T follicular helper cell (primary cell): ENCODE data around the gene RPEL1.
"Not testable (repeated sequence)": the region's sequence is repeated elsewhere in the genome, so short reads cannot be mapped to it uniquely, and the experiment has no call there.

Experiments
- DNase-seq: peaks from one replicate; pipeline ENCODE4 v3.0.0-alpha.2; 2020; ENCODE audit warnings: low read depth

RPEL1 gene

DNA sequence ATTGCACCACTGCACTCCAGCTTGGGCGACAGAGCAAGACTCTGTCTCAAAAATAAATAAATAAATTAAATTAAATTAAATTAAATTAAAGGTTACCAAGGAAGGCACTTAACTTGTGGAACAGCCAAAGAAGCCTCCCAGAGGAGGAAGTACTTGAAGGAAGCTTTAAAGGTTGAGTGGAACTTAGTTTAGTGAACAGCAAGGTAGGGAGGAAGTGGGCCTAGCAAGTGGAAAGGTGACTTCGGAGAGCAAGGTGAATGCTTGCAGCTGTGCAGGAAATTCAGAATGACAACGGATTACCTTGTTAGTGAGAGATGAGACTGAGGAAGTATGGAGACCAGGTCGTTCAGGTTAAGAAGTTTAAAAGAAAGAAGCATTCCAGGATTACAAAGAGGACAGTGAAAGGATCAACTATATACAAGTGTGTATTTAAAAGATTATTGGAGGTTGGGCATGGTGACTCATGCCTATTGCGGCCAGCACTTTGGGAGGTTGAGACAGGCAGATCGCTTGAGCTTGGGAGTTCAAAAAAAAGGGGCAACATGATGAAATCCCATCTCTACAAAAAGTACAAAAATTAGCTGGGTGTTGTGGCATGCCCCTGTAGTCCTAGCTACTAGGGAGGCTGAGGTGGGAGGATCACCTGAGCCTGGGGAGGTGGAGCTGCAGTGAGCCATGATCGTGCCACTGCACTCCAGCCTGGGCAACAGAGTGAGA is 12.8 kb upstream of the RPEL1 start:
- no peak for DNase-seq

DNA sequence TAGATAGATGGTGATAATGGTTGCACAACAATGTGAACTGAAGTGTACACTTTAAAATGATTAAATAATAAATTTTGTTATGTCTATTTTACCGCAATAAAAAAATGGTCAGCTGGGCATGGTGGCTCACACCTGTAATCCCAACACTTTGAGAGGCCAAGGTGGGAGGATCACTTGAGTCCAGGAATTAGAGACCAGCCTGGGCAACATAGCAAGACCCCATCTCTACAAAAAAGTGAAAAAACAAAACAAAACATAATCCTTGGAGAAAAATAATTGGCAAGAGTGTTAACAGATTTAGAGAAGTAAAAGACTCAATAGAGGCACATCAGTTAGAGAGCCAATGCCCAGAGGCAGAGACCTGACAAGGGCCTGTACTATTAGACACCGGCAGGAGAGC is 9.9 kb upstream of the RPEL1 start:
- no peak for DNase-seq

GRCh38 chr10:103238506-103239252 is 7.0 kb upstream of the RPEL1 start:
- DNase-seq = no peak

DNA sequence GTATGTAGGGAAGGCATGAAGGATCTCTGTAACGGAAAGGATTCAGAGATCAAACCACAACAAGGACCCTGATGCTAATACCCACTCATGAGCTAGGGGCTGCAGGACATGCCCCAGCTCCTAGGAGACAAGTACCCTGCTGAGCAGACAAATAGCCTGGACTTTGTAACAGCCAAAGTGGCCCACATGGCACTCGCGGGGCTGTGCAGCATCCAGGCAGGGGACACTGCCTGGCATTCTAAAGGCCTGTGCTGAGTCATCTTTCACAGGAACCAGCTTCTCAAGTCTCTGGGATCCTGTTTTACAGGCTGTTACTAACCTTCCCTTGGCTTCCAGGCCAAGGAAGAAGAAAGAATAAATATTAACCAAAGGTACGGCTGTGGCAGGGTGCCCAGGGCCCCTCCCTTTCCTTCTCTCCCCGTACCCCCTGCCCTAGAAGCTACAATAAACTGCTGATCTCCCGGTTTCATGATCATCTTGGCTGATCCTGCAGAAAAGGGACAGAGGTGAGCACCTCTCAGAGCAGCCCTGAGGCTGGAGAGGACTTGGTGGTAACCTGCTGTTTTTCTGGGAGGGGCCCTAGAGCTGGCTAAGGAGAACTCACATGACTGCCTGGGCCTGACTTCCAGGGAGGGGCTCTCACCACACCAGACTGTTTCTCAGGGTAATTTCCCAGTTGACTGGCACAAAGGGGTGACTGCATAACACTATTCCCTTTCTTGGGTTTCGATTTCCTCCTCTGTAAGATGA is 4.2 kb upstream of the RPEL1 start:
- DNase-seq = no peak

DNA sequence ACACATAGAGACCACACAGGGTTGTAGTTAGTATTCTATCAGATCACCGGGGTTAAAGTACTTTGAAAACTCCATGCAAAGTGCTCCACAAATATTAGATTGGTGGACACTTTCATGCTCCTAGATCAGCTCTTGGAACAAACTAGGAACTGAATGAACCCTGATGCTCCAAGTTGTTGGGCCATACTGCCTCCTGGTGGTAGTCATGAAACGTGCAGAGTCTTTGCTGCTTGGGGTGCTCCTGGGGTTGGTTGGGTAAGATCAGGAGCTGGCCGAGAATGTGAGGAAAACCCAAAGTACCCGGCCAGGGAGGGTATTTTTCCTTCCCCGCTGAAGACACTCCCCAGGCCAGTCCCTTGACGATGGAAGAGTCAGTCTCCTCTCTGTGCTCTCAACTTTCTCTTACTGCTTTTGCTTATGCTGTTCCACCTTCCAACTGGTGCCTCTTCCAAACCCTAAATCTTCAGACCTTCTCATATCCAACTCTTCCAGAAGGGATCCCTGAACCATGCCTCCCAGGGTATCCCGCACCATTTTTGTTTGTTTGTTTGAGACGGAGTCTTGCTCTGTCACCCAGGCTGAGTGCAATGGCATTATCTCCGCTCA is 918 bp upstream of the RPEL1 start:
- peak; percentile 38 for DNase-seq

DNA sequence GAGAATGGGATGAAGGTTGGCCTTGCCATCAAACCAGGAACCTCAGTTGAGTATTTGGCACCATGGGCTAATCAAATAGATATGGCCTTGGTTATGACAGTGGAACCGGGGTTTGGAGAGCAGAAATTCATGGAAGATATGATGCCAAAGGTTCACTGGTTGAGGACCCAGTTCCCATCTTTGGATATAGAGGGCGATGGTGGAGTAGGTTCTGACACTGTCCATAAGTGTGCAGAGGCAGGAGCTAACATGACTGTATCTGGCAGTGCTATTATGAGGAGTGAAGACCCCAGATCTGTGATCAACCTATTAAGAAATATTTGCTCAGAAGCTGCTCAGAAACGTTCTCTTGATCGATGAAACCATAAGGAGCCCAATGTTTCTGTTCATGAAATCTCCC is 637 bp downstream of the RPEL1 start:
- no peak for DNase-seq

DNA sequence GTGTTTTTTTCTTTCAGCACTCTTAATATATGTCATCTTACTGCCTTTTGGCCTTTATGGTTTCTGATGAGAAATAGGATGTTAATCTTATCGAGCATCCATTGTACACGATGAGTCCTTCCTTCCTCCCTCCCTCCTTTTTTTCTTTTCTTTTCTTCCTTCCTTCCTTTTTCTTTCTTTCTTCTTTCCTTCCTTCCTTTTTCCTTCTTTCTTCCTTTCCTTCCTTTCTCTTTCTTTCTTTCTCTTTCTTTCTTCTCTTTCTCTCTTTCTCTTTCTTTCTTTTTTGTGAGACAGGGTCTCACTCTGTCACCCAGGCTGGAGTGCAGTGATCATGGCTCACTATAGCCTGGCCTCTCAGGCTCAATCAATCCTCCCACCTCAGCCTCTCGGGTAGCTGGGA is 8.4 kb downstream of the RPEL1 start:
- no peak for DNase-seq

GRCh38 chr10:103254538-103255325 is 9.0 kb downstream of the RPEL1 start:
- no peak for DNase-seq

- DNase-seq = no peak
These were observed 10.9 kb downstream of the RPEL1 start for GRCh38 chr10:103256613-103257012.

GRCh38 chr10:103257812-103258211 is 12.1 kb downstream of the RPEL1 start:
- no peak for DNase-seq

- not testable (repeated sequence) for DNase-seq
These were observed 13.2 kb downstream of the RPEL1 start for GRCh38 chr10:103258928-103259327.

DNA sequence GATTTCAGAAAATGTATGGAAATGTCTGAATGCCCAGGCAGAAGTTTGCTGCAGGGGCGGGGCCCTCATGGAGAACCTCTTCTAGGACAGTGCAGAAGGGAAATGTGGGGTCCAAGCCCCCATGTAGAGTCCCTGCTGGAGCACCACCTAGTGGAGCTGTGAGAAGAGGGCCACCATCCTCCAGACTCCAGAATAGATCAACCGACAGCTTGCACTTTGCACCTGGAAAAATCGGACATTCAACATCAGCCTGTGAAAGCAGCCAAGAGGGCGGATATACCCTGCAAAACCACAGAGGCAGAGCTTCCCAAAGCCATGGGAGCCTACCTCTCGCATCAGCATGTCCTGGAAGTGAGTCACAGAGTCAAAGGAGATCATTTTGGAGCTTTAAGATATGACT is 14.3 kb downstream of the RPEL1 start:
- DNase-seq = no peak

GRCh38 chr10:103262229-103262628 is 16.5 kb downstream of the RPEL1 start:
- DNase-seq = no peak

GRCh38 chr10:103265717-103266329 is 20.1 kb downstream of the RPEL1 start:
- peak; percentile 5 for DNase-seq

GRCh38 chr10:103273041-103273441 is 27.4 kb downstream of the RPEL1 start:
- DNase-seq = no peak

GRCh38 chr10:103276251-103276895 is 30.7 kb downstream of the RPEL1 start:
- no peak for DNase-seq

DNA sequence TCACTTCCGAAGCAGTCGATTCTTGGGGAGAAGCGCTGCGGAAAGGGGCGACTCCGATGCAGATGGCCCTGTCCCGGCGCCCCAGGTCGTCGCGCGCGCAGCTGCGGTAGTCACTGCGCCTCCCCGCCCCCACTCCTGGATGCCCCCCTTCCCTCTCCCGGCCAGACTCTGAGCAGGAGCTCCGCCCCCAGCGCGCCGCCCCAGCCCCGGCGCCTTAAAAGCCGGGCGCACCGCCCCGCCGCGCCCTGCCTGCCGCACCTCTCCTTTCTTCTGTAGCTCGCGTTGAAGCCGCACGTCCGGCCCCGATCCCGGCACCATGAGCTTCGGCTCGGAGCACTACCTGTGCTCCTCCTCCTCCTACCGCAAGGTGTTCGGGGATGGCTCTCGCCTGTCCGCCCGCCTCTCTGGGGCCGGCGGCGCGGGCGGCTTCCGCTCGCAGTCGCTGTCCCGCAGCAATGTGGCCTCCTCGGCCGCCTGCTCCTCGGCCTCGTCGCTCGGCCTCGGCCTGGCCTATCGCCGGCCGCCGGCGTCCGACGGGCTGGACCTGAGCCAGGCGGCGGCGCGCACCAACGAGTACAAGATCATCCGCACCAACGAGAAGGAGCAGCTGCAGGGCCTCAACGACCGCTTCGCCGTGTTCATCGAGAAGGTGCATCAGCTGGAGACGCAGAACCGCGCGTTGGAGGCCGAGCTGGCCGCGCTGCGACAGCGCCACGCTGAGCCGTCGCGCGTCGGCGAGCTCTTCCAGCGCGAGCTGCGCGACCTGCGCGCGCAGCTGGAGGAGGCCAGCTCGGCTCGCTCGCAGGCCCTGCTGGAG is 31.4 kb downstream of the RPEL1 start, which contains the start of gene INA:
Gene INA, plus strand, starts transcription at position 243 of the 817 bp plus-strand sequence. Its CDS starts 74 bp downstream, at position 317.
- DNase-seq = no peak

DNA sequence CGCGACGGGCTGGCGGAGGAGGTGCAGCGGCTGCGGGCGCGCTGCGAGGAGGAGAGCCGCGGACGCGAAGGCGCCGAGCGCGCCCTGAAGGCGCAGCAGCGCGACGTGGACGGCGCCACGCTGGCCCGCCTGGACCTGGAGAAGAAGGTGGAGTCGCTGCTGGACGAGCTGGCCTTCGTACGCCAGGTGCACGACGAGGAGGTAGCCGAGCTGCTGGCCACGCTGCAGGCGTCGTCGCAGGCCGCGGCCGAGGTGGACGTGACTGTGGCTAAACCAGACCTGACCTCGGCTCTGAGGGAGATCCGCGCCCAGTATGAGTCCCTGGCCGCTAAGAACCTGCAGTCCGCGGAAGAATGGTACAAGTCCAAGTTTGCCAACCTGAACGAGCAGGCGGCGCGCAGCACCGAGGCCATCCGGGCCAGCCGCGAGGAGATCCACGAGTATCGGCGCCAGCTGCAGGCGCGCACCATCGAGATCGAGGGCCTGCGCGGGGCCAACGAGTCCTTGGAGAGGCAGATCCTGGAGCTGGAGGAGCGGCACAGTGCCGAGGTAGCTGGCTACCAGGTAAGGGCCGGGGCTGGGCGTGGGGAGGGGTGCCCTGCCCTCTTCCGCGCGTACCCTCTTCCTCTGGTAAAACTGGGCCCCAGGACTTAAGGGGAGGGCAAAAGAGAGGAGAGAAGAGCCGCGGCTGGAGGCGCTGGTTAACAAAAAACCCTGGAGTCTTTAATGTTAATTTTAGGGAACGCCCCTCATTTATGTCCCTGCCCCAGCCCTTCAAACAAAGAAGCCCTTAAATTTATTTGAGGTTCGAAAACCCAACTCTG is 32.2 kb downstream of the RPEL1 start:
- DNase-seq = no peak

DNA sequence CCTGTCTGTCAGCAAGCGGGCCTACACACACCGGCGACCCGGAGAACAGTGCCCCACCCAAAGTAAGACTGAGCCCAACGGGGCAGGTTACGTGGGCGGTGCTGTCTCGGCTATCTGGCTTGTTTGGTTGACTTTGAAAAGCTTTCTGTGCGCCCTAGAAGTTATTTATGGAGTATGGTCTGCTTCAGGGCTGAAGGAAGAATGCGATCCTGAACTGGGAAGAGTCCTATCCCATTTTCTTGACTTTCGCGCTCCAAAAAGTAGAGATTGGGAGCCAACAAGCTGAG is 32.8 kb downstream of the RPEL1 start:
- DNase-seq = no peak
